HEK293 (cell line): ENCODE results near the gene SETD3.
"Not testable (repeated sequence)": the region's sequence is repeated elsewhere in the genome, so short reads cannot be mapped to it uniquely, and the experiment has no call there.

Experiments
- TF ChIP-seq, protein P1 (sequence below): fragments of 450-650 bp; formaldehyde crosslinking; IDR thresholded peaks from 2 replicates; pipeline ENCODE4 v1.5.1; 2017; ENCODE audit warnings: missing biosample characterization, missing genetic modification characterization
- TF ChIP-seq, protein P2 (sequence below): fragments of 450-650 bp; formaldehyde crosslinking; IDR thresholded peaks from 2 replicates; pipeline ENCODE4 v1.5.1; 2016; ENCODE audit warnings: missing biosample characterization, missing genetic modification characterization
- TF ChIP-seq, protein P3 (sequence below): fragments of 450-650 bp; formaldehyde crosslinking; IDR thresholded peaks from 2 replicates; pipeline ENCODE4 v1.5.1; 2016; ENCODE audit warnings: missing biosample characterization, missing genetic modification characterization

DNA sequence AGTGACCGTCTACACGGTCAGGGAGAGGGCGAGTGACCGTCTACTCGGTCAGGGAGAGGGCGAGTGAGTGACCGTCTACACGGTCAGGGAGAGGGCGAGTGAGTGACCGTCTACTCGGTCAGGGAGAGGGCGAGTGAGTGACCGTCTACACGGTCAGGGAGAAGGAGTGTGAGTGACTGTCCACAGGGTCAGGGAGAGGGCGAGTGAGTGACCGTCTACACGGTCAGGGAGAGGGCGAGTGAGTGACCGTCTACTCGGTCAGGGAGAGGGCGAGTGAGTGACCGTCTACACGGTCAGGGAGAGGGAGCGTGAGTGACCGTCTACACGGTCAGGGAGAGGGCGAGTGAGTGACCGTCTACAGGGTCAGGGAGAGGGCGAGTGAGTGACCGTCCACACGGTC lies 132.4 kb downstream of the SETD3 start:
- TF ChIP-seq, protein P1, sequence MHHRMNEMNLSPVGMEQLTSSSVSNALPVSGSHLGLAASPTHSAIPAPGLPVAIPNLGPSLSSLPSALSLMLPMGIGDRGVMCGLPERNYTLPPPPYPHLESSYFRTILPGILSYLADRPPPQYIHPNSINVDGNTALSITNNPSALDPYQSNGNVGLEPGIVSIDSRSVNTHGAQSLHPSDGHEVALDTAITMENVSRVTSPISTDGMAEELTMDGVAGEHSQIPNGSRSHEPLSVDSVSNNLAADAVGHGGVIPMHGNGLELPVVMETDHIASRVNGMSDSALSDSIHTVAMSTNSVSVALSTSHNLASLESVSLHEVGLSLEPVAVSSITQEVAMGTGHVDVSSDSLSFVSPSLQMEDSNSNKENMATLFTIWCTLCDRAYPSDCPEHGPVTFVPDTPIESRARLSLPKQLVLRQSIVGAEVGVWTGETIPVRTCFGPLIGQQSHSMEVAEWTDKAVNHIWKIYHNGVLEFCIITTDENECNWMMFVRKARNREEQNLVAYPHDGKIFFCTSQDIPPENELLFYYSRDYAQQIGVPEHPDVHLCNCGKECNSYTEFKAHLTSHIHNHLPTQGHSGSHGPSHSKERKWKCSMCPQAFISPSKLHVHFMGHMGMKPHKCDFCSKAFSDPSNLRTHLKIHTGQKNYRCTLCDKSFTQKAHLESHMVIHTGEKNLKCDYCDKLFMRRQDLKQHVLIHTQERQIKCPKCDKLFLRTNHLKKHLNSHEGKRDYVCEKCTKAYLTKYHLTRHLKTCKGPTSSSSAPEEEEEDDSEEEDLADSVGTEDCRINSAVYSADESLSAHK (tag by site-specific recombination), result not testable (repeated sequence)
- TF ChIP-seq, protein P2, sequence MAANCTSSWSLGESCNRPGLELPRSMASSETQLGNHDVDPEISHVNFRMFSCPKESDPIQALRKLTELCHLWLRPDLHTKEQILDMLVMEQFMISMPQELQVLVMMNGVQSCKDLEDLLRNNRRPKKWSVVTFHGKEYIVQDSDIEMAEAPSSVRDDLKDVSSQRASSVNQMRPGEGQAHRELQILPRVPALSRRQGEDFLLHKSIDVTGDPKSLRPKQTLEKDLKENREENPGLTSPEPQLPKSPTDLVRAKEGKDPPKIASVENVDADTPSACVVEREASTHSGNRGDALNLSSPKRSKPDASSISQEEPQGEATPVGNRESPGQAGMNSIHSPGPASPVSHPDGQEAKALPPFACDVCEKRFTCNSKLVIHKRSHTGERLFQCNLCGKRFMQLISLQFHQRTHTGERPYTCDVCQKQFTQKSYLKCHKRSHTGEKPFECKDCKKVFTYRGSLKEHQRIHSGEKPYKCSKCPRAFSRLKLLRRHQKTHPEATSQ (tag by site-specific recombination), result not testable (repeated sequence)
- TF ChIP-seq, protein P3, sequence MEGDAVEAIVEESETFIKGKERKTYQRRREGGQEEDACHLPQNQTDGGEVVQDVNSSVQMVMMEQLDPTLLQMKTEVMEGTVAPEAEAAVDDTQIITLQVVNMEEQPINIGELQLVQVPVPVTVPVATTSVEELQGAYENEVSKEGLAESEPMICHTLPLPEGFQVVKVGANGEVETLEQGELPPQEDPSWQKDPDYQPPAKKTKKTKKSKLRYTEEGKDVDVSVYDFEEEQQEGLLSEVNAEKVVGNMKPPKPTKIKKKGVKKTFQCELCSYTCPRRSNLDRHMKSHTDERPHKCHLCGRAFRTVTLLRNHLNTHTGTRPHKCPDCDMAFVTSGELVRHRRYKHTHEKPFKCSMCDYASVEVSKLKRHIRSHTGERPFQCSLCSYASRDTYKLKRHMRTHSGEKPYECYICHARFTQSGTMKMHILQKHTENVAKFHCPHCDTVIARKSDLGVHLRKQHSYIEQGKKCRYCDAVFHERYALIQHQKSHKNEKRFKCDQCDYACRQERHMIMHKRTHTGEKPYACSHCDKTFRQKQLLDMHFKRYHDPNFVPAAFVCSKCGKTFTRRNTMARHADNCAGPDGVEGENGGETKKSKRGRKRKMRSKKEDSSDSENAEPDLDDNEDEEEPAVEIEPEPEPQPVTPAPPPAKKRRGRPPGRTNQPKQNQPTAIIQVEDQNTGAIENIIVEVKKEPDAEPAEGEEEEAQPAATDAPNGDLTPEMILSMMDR (tag by site-specific recombination), result not testable (repeated sequence)
